GM19397 (cell line): Measurements from ENCODE around the gene SCN7A.
"Not testable (repeated sequence)": the region's sequence is repeated elsewhere in the genome, so short reads cannot be mapped to it uniquely, and the experiment has no call there.

Experiments used
- ATAC-seq: cut with Tn5 transposase; IDR thresholded peaks from one replicate; pipeline ENCODE4 v1.9.1; 2021; ENCODE audit warnings: mild to moderate bottlenecking, moderate library complexity; ENCODE audit not compliant: unreplicated experiment

SCN7A gene

DNA sequence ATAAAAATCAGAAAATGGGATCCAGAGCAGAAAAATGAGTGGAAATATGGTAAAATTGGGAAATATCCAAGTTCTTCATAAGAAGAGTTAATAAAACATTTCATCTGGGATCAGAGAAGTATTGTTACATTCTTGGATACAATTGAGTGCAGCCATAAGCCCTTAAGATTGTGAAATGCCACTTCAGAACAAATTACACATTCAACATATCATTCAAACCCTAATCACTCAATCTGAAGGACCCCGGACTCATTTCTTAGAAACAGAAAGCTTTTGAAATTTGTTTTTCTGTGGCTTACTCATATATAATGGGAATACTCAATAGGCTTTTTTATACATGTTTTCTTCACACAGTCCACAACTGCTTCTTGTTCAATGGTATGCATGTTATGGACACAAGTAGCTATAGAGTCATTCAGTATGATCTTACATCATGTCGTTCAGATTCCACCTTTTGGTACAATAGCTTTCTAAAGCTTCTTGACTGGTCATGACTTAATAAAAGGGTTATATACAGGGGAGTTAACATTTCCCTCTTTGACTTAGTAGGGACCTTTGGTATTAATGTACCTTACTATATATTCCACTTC, 39.9 kb downstream of the SCN7A start:
- no peak for ATAC-seq

GRCh38 chr2:166451468-166451867, 42.6 kb downstream of the SCN7A start:
- ATAC-seq, result no peak

DNA sequence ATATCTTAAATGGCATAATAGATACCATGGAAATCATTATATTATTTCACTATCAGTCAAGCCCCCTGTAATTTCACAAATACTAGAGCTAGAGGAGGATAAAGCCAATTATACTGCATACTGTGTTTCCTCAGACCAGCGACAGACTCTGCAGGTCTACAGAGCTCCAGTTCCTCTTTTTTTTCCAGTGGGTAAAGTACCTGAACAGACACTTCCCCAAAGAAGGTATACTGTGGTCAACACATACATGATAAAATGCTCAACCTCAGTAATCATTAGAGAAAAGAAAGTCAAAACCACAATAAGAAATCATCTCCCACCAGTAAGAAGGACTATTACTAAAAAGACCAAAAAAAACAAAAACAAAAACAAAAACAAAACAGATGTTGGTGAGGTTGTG, 44.6 kb downstream of the SCN7A start:
- ATAC-seq, result peak; percentile 89

DNA sequence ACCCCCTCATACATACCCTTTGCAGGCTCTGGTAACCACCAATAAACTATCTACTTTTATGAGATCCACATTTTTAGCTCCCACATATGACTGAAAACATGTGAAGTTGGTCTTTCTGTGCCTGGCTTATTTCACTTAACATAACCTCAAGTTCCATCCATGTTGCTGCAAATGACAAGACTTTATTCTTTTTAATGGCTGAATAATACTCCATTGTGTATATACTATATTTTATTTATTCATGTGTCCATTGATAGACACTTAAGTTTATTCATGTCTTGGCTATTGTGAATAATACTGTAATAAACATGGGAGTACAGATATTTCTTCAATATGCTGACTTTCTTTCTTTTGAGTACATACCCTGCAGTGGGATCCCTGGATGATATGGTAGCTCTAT, 45.9 kb downstream of the SCN7A start:
- ATAC-seq, result no peak

DNA sequence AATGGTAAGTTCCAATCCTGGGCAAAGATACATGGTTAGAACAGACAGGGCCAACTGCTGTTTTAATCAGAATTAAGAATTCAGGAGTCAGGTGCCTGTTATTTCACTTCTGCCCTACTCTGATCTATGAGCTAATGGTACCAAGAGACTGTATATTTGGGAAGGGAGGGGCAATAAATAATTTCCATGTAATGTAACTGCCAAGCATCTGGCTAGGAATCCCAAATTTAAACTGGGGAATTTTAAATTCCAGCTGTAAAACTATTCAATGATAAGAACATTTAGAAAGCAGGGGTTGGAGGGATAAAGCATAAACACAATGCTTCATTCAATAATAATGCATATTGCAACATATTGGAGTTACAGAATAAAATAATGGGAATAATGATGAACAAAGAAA, 49.7 kb downstream of the SCN7A start:
- ATAC-seq, result no peak

DNA sequence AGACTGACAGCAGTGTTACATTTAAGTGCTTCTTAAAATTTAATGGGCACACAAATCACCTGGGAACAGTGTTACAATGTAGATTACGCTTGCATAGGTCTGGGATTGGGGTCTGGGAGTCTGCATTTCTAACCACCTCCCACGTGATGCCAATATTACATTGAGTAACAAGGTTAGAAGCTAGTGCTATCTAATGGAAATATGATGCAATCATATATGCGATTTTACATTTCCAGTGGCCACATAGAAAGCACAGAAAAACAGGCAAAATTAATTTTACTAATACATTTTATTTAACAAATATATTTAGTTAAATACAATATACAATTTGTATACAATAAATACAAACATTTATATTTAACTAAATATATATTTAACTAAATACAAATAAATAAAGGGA, 53.7 kb downstream of the SCN7A start:
- ATAC-seq, result no peak

DNA sequence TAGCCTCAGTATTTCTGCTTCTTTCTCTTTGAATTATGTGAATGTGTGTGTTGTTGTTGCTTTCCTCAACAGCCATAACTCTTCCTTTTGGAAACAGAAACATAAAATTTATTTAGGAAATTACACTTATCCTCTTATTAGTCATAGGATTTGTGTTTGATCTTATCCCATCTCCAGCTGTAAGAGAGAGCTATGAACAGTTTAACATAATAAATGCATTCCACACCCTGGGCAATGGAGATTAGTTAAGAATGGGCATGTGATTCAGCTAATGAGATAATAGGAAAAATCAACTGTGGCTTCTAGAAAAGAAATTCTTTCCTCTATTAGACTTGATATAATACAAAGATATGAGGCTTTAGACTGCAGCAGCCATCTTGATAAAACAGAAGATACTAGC, 55.0 kb downstream of the SCN7A start:
- ATAC-seq, result no peak

DNA sequence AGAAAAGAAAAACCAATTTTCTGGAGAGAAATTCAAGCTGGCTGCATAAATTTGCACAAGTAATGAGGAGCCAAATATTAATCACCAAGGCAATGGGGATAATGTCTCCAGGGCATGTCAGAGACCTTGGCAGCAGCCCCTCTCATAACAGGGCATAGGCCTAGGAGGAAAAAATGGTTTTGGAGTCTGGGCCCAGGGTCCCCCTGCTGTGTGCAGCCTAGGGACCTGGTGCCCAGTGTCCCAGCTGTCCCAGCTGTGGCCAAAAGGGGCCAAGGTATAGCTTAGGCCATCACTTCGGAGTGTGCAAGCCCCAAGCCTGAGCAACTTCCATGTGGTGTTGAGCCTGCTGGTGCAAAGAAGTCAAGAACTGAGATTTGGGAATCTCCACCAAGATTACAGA, 57.1 kb downstream of the SCN7A start:
- no peak for ATAC-seq

DNA sequence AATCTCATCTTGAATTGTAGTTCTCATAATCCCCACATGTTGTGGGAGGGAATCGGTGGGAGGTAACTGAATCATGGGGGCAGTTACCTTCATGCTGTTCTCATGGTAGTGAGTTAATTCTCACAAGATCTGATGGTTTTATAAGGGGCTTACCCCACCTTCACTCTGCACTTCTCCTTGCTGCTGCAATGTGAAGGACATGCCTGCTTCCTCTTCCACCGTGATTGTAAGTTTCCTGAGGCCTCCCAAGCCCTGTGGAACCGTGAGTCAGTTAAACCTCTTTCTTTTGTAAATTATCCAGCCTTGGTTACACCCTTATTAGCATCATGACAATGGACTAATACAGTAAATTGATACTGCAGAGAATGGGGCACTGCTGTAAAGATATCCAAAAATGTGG, 57.9 kb downstream of the SCN7A start:
- no peak for ATAC-seq

- no peak for ATAC-seq
Observed at GRCh38 chr2:166434491-166434890, 59.6 kb downstream of the SCN7A start.

DNA sequence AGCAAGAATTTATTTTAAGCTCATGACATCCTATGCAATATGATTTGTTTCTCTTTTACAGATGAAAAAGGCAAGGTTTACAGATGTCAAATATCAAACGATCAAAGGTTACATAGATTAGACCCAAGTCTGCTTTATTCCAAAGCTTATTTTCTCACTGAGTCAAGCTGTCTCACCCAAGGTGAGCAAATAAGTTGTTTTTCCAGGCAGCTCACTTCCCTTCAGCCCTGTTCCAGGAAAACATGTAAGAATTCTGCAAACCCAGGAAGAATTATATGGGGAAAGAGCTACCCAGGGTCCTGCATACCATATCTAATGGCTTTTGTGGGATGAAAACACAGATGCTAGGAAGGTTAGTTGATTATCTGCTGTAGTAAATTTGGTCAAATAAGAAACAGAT, 60.6 kb downstream of the SCN7A start:
- no peak for ATAC-seq

DNA sequence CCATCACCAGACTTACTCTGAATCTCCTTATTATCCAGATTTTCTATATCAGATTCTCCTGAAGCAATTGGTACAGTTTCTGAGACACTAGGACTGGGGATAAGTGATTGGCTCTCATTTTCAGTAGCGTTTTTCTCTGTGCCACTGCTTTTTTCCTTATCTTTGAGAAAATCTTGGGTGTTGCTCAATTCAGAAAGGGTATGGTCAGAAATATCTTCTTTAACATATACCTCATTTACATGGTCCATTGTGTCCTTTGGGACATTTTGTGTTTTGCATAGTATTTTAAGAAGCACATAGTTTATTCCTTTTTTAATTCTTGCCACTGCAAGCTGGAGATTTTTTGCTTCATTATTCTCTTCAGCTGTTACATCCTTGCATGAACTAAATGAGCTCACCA, 61.7 kb downstream of the SCN7A start:
- ATAC-seq, result no peak

- no peak for ATAC-seq
Observed at GRCh38 chr2:166424841-166425240, 69.2 kb downstream of the SCN7A start.

DNA sequence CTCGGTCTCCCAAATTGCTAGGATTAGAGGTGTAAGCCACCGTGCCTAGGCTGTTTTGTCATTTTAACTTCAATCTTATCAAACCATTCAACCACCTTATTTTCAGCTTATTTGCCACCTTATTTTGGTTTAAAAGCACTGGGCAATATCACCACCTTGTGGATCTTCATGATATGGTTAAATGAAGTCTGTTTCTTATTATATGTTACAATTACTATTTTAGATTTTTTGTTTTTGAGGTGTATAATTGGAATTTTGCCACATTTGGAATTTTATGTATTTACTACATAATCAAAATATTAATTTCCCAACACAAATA, 74.5 kb downstream of the SCN7A start:
- ATAC-seq, result no peak

DNA sequence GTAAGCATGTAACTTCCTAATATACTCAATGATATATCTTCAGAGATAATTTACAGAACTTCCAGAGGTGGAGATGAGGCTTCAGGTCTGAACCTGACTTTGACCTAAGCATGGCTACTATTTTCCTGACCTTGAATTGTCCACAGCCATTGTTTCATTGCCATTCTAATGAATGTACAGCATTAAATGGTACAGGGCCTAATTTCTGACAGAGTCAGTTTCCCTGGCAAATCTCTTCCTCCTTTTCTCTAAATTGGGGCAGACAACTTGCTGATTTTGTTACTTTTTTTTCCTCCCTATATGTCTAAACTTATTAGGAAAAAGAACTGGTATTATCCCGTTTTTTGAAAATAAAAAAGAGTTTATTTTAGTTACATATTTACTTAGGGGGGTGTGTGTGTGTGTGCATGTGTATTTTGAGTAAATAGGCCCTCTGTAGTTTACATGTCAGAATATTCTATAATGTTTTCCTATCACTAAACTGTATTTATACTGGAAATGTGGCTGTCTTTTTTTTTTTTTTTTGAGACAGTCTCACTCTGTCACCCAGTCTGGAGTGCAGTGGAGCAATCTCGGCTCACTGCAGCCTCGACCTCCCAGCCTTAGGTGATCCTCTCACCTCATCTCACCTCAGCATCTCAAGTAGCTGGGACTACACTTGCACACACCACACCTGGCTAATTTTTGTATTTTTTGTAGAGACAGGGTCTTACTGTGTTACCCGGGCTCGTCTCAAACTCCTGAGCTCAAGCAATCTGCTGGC, 75.0 kb downstream of the SCN7A start:
- ATAC-seq, result no peak

- ATAC-seq, result no peak
Observed at GRCh38 chr2:166417669-166418068, 76.4 kb downstream of the SCN7A start.

- no peak for ATAC-seq
Observed at GRCh38 chr2:166413255-166413654, 80.8 kb downstream of the SCN7A start.

DNA sequence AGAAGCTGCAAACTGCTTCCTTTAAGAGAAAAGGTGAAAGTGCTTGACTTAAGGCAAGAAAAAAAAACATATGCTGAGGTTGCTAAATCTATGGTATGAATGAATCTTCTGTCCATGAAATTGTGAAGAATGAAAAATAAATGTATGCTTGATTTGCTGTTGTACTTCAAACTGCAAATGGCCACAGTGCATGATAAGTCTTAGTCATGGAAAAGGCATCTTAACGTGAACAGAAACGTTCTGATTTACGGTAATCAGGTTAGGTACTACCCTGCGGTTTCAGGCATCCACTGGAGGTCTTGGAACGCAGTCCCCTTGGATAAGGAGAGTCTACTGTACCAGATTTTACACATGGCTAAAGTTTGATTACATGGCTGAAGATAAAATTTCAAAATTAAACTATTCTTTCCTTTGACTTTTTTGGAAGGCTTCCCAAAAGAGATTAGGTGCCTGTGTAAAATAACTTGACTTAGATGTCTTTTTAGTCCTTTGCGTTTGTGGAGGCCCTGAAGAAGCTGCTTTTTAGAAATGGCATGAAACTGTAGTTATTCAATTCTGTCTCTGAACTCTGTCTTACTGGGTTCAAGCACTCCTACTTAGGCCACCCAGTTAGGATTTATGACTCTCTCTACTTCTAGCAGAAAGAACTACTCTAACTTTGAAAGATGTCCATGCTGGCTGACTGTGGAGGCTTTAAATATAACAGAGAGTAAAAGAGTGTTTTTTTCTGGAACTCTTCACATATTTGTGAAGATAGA, 82.4 kb downstream of the SCN7A start:
- no peak for ATAC-seq

- ATAC-seq, result no peak
Observed at GRCh38 chr2:166410828-166411472, 83.1 kb downstream of the SCN7A start.

DNA sequence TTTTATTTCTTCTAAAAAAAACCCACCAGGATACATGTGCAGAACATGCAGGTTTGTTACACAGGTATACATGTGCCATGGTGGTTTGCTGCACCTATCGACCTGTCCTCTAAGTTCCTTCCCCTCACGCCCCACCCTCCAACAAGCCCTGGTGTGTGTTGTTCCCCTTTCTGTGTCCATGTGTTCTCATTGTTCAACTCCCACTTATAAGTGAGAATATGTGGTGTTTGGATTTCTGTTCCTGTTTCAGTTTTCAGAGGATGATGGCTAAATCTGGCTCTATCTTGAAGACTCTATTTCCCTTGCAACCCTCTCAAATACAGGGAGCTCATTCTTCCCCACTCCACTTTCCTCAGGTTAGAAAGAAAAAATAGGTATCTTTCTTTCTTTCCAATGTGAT, 86.3 kb downstream of the SCN7A start:
- not testable (repeated sequence) for ATAC-seq

GRCh38 chr2:166406374-166406773, 87.7 kb downstream of the SCN7A start:
- no peak for ATAC-seq

GRCh38 chr2:166405569-166405926, 88.5 kb downstream of the SCN7A start:
- no peak for ATAC-seq
